NCI-H2107 (cell line): Measurements from ENCODE around the gene MORF4L2.

Experiments used
- DNase-seq: peaks from one replicate; lab custom pipeline; 2025; lab: John Stamatoyannopoulos, UW

Gene MORF4L2

DNA sequence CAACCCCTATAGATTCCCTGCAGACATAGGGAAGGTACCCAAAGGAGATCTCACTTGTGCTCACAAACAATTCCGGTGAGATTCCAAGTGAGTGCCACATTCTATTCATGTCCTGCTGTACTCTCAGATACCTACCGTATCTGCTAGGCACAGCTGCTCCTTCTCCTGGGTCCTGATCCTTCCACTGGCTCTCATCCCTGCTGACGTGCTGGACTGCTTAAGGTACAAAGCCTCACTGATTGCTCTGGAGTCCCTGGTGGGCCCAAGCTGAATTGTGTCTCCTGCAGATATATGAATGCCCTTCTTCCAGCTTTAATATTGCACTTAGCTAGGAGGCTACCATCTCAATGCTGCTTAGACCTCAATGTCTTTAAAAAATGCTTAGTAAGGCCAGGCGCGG lies 55.4 kb downstream of the MORF4L2 start:
- DNase-seq = no peak

DNA sequence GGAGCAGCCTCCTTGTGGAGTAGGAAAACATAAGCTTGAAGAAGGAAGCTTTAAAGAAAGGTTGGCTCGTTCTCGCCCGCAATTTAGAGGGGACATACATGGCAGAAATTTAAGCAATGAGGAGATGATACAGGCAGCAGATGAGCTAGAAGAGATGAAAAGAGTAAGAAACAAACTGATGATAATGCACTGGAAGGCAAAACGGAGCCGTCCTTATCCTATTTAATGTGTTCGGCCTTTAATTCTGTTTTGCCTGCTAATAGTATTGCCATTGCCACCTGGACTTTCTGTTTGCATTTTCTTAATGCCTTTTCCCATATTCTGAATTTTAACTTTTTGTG lies 56.4 kb downstream of the MORF4L2 start:
- DNase-seq = no peak

DNA sequence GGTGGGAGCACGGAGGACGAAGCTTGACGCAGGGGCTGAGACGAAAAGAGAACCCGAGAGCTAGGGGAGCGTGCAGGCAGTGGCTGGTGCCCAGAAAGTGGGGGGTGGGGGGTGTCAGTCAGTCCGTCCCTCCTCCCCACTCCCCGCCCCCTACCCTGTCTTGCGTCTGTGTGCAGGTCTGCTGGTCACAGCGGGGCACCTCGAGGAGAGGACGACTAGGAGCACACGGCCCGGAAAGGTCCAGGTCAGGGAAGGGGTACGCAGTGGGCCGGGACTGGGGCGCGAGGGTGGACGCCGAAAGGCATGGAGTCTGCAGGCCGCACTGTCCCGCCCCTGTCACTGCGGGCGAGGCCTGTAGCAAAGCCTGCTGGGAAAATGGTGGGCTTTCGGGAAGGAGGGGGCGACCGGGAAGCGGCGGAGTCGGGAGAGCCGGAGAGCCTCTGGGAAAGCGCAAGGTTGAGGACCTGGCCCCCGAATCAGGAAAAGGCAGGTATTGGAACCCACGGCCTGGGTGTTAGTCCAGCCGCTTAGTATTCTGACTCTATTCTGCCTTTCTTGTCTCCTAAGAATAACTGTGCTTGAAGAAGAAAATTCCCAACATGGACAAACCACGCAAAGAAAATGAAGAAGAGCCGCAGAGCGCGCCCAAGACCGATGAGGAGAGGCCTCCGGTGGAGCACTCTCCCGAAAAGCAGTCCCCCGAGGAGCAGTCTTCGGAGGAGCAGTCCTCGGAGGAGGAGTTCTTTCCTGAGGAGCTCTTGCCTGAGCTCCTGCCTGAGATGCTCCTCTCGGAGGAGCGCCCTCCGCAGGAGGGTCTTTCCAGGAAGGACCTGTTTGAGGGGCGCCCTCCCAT lies 57.0 kb downstream of the MORF4L2 start:
- DNase-seq = peak; percentile 77

GRCh38 chrX:103628386-103629317 lies 57.8 kb downstream of the MORF4L2 start, which contains the start of gene TCEAL1:
TSS of gene TCEAL1 (plus strand) at chrX:103628975. CDS start at chrX:103629917, 942 bp downstream.
- peak; percentile 29 for DNase-seq

DNA sequence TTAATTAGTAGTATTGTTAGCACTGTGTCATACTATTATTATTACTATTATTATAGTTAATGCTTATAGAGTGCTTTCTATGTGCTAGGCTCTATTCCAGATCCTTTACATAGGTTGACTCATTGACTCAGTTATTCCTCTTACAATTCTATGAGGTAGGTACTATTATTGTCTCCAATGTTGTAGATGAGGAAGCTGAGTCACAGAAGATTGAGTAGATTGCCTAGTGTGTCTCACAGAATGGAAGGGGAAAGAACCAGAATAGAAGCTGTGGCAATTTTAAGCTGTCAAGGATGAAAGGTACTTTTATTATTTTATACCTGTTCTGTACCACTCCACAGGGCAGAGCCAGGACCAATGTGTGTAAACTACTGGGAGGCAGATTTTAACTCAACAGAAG lies 59.6 kb downstream of the MORF4L2 start:
- DNase-seq = no peak
